Neural progenitor cell (in vitro differentiated cells): ENCODE results near the gene AP1B1. TPM values are rescaled to one million over a fixed set of nuclear protein-coding genes. Genes with fewer than 3 reads are reported as not detected.

ENCODE experiments used
- DNase-seq: peaks from one replicate; pipeline ENCODE4 v3.0.0-alpha.2; 2016; ENCODE audit warnings: low spot score
- H2AFZ ChIP-seq: fragments of 200-600 bp; sonication (generic); replicated peaks from 2 replicates; pipeline ENCODE4 v1.6.1; 2016; ENCODE audit warnings: antibody characterized with exemption
- H3F3A ChIP-seq: fragments of 200-600 bp; sonication (generic); 2 replicates; pipeline ENCODE4 v1.6.1; 2016; ENCODE audit warnings: antibody characterized with exemption, low read depth
- H3K27ac ChIP-seq: fragments of 200-600 bp; sonication (generic); 2 replicates; pipeline ENCODE4 v1.5.1; 2016; ENCODE audit warnings: mild to moderate bottlenecking
- H3K27me3 ChIP-seq: fragments of 200-600 bp; sonication (generic); 2 replicates; pipeline ENCODE4 v1.6.1; 2016; ENCODE audit warnings: mild to moderate bottlenecking, moderate library complexity
- H3K36me3 ChIP-seq: fragments of 200-600 bp; sonication (generic); 2 replicates; pipeline ENCODE4 v1.5.1; 2016
- H3K4me1 ChIP-seq: fragments of 200-600 bp; sonication (generic); 2 replicates; pipeline ENCODE4 v1.6.1; 2016; ENCODE audit warnings: mixed run types
- H3K4me2 ChIP-seq: fragments of 200-600 bp; sonication (generic); 2 replicates; pipeline ENCODE4 v1.6.1; 2016
- H3K4me3 ChIP-seq: fragments of 200-600 bp; sonication (generic); 2 replicates; pipeline ENCODE4 v1.5.1; 2016
- H3K79me2 ChIP-seq: fragments of 200-600 bp; sonication (generic); 2 replicates; pipeline ENCODE4 v1.6.1; 2016; ENCODE audit warnings: low read depth
- H3K9ac ChIP-seq: fragments of 200-600 bp; sonication (generic); 2 replicates; pipeline ENCODE4 v1.6.1; 2016
- H3K9me3 ChIP-seq: fragments of 200-600 bp; sonication (generic); 2 replicates; pipeline ENCODE4 v1.5.1; 2016; ENCODE audit warnings: low read depth
- H4K20me1 ChIP-seq: fragments of 200-600 bp; sonication (generic); 2 replicates; pipeline ENCODE4 v1.6.1; 2016; ENCODE audit warnings: low read depth
- H3K27ac Mint-ChIP-seq: 3 replicates; pipeline ENCODE4 v1.8.0; 2021; ENCODE audit warnings: mixed read lengths
- H3K27me3 Mint-ChIP-seq: 2 replicates; pipeline ENCODE4 v1.8.0; 2022; ENCODE audit warnings: low read depth, mild to moderate bottlenecking, inconsistent platforms, moderate library complexity, mixed read lengths; ENCODE audit not compliant: insufficient read depth
- H3K36me3 Mint-ChIP-seq: 3 replicates; pipeline ENCODE4 v1.8.0; 2021; ENCODE audit warnings: mixed read lengths
- H3K4me1 Mint-ChIP-seq: 3 replicates; pipeline ENCODE4 v1.8.0; 2021; ENCODE audit warnings: mixed read lengths
- H3K4me3 Mint-ChIP-seq: 3 replicates; pipeline ENCODE4 v1.8.0; 2021; ENCODE audit warnings: mild to moderate bottlenecking, moderate library complexity, mixed read lengths
- H3K9me3 Mint-ChIP-seq: 3 replicates; pipeline ENCODE4 v1.8.0; 2020; ENCODE audit warnings: mixed read lengths
- EZH2 ChIP-seq: fragments of 200-600 bp; sonication (generic); IDR thresholded peaks from 2 replicates; pipeline ENCODE4 v1.6.1; 2017; ENCODE audit warnings: antibody characterized with exemption, mild to moderate bottlenecking, moderate library complexity
- EZH2phosphoT487 ChIP-seq: fragments of 200-600 bp; sonication (generic); IDR thresholded peaks from 2 replicates; pipeline ENCODE4 v1.6.1; 2017; ENCODE audit warnings: antibody characterized with exemption
- total RNA-seq: library from RNA; depleted of rRNA; stranded (reverse); fragments of >200 nt; gene quantifications from 2 replicates; pipeline ENCODE4 v1.2.3, GENCODE V29; 2015; ENCODE audit warnings: low replicate concordance
- TF ChIP-seq, protein P1 (sequence below): fragments of 200-600 bp; sonication (generic); IDR thresholded peaks from 2 replicates; pipeline ENCODE4 v1.5.1; 2017; ENCODE audit warnings: antibody characterized with exemption, mild to moderate bottlenecking

The AP1B1 gene
- total RNA-seq, 1 donor from 2014 or later = 34.7 TPM

DNA sequence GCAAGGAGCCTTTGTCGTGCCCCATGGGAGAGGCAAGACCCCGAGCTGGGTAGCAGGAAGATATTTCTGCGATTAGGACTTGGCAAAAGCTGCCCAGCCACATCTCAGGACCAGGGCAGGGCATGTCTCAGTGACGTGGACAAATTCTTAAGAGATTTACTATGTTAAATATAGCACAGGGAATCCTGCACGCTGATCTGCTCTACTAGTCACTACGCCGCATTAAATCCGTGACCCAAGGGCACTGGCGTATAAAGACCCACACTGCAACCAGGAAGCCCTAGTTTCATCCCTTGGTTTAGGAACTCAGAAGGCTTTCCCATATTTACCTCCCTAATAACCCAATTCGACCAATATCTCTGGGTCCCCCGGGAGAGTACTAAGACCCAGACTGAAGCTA lies 35.1 kb downstream of the AP1B1 start:
- no peak overlapping the region for H3K4me3 Mint-ChIP-seq
- H4K20me1 ChIP-seq = no peaks in the 10 kb centered on the region
- H3K27me3 ChIP-seq = no peaks in the 10 kb centered on the region
- H3K36me3 Mint-ChIP-seq = peaks cover 21% of the 10 kb centered on the region
- no peak overlapping the region for H3K27ac ChIP-seq
- peaks cover 8% of the 10 kb centered on the region for H3K27me3 Mint-ChIP-seq
- H3K79me2 ChIP-seq = no peaks in the 10 kb centered on the region
- H3K9me3 ChIP-seq = no peaks in the 10 kb centered on the region
- DNase-seq = no peak
- no peaks in the 10 kb centered on the region for H3K4me1 Mint-ChIP-seq
- no peak overlapping the region for H2AFZ ChIP-seq
- H3K36me3 ChIP-seq = no peaks in the 10 kb centered on the region
- H3K4me3 ChIP-seq = no peak overlapping the region
- H3K27ac Mint-ChIP-seq = no peak overlapping the region
- no peak overlapping the region for H3K9ac ChIP-seq
- no peak overlapping the region for H3K4me2 ChIP-seq
- no peaks in the 10 kb centered on the region for H3F3A ChIP-seq
- H3K4me1 ChIP-seq = no peaks in the 10 kb centered on the region
- no peaks in the 10 kb centered on the region for H3K9me3 Mint-ChIP-seq
- TF ChIP-seq, protein P1, sequence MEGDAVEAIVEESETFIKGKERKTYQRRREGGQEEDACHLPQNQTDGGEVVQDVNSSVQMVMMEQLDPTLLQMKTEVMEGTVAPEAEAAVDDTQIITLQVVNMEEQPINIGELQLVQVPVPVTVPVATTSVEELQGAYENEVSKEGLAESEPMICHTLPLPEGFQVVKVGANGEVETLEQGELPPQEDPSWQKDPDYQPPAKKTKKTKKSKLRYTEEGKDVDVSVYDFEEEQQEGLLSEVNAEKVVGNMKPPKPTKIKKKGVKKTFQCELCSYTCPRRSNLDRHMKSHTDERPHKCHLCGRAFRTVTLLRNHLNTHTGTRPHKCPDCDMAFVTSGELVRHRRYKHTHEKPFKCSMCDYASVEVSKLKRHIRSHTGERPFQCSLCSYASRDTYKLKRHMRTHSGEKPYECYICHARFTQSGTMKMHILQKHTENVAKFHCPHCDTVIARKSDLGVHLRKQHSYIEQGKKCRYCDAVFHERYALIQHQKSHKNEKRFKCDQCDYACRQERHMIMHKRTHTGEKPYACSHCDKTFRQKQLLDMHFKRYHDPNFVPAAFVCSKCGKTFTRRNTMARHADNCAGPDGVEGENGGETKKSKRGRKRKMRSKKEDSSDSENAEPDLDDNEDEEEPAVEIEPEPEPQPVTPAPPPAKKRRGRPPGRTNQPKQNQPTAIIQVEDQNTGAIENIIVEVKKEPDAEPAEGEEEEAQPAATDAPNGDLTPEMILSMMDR = no peak
- TF ChIP-seq EZH2phosphoT487 (no peak), EZH2 (no peak)

DNA sequence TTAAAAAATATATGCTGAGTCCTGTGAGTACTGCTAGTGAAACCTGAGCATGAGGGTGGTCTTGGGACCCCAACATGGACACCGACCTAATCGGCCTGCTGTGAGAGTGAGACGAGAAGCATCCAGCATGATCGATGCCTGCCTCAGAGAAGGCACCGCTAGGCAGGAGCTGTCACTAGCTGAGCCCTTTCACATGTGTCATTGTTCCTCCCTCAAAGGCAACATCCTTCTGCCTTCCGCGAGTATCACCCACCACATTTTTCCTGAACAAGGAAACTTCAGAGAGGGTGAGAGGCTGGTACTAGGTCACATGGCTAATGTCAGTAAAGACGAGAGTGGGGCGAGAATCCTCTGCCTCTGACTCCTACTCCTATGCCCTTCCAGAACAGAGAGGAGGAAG lies 35.6 kb downstream of the AP1B1 start:
- Mint-ChIP-seq H3K27me3 (peaks cover 5% of the 10 kb centered on the region), H3K9me3 (no peaks in the 10 kb centered on the region), H3K27ac (no peak overlapping the region), H3K4me1 (no peaks in the 10 kb centered on the region), H3K4me3 (no peak overlapping the region), H3K36me3 (peaks cover 21% of the 10 kb centered on the region)
- H3K4me2 ChIP-seq = no peak overlapping the region
- H3K9ac ChIP-seq = no peak overlapping the region
- no peak overlapping the region for H3K4me3 ChIP-seq
- no peaks in the 10 kb centered on the region for H3K4me1 ChIP-seq
- H3K27ac ChIP-seq = no peak overlapping the region
- no peaks in the 10 kb centered on the region for H3K36me3 ChIP-seq
- no peaks in the 10 kb centered on the region for H3K9me3 ChIP-seq
- TF ChIP-seq EZH2phosphoT487 (no peak), EZH2 (no peak)
- TF ChIP-seq, protein P1 = no peak
- H3K27me3 ChIP-seq = no peaks in the 10 kb centered on the region
- no peaks in the 10 kb centered on the region for H3F3A ChIP-seq
- no peak overlapping the region for H2AFZ ChIP-seq
- H3K79me2 ChIP-seq = no peaks in the 10 kb centered on the region
- DNase-seq = no peak
- H4K20me1 ChIP-seq = no peaks in the 10 kb centered on the region

DNA sequence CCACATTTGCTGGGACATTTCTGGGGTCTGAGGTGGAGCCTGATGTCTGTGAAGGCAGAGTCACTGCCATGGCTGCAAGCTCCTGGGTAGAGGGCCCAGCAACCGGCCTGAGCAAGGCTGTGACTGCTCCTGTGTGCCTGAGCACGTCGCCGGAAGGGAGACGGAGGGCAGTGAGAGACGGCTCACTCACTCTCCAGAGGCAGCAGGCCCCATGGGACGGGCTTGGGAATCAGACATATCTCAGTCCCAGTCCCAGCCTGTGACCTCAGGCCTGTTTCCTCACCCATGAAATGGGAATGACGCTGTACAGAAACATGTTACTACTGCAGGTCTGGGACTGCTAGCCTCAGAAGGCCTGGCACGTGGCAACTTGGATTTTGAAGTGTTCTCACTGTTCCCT lies 36.5 kb downstream of the AP1B1 start:
- Mint-ChIP-seq H3K36me3 (peaks cover 21% of the 10 kb centered on the region), H3K4me3 (no peak overlapping the region), H3K4me1 (peaks cover under 1% of the 10 kb centered on the region), H3K9me3 (no peaks in the 10 kb centered on the region), H3K27ac (no peak overlapping the region), H3K27me3 (peaks cover 5% of the 10 kb centered on the region)
- H3K36me3 ChIP-seq = no peaks in the 10 kb centered on the region
- H2AFZ ChIP-seq = no peak overlapping the region
- H3K4me1 ChIP-seq = peaks cover 3% of the 10 kb centered on the region
- H3K9me3 ChIP-seq = no peaks in the 10 kb centered on the region
- no peak overlapping the region for H3K9ac ChIP-seq
- H3K4me2 ChIP-seq = no peak overlapping the region
- no peak overlapping the region for H3K27ac ChIP-seq
- no peak overlapping the region for H3K4me3 ChIP-seq
- H3F3A ChIP-seq = no peaks in the 10 kb centered on the region
- H4K20me1 ChIP-seq = peaks cover 3% of the 10 kb centered on the region
- H3K27me3 ChIP-seq = no peaks in the 10 kb centered on the region
- TF ChIP-seq EZH2 (no peak), EZH2phosphoT487 (no peak)
- TF ChIP-seq, protein P1 = no peak
- H3K79me2 ChIP-seq = no peaks in the 10 kb centered on the region
- no peak for DNase-seq
